ENCODE data around the gene DUS1L.

The DUS1L gene

GRCh38 chr17:82035956-82036633, 29.5 kb downstream of the DUS1L start:
- in situ Hi-C loops (cut with MboI; ENCODE audit: low pct_unique_long_range_greater_than_20kb, low sequenced_read_pairs, unreplicated experiment): loop anchor here (10.0 kb wide), 1 partner anchor 129 kb away; no protein-coding TSS in a partner anchor
- no peak for TF ChIP-seq CTCF (IDR thresholded peaks at IDR 0.05; ENCODE audit: extremely low read depth, insufficient read depth, missing control alignments)
- DNase-seq (ENCODE audit: low spot score): no peak

- no peak for DNase-seq (ENCODE audit: low spot score)
- no peak for TF ChIP-seq CTCF (IDR thresholded peaks at IDR 0.05; ENCODE audit: extremely low read depth, insufficient read depth, missing control alignments)
- in situ Hi-C loops (cut with MboI; ENCODE audit: low pct_unique_long_range_greater_than_20kb, low sequenced_read_pairs, unreplicated experiment): loop anchor here (10.0 kb wide), 1 partner anchor 129 kb away; no protein-coding TSS in a partner anchor
These were observed 30.1 kb downstream of the DUS1L start for GRCh38 chr17:82035488-82035887.

- DNase-seq (ENCODE audit: low spot score): no peak
- in situ Hi-C loops (cut with MboI; ENCODE audit: low pct_unique_long_range_greater_than_20kb, low sequenced_read_pairs, unreplicated experiment): loop anchor here (10.0 kb wide), 1 partner anchor 130 kb away; no protein-coding TSS in a partner anchor
These were observed 31.1 kb downstream of the DUS1L start for GRCh38 chr17:82034371-82035011.

GRCh38 chr17:82033359-82034085, 32.1 kb downstream of the DUS1L start:
- no peak for DNase-seq (ENCODE audit: low spot score)
- in situ Hi-C loops (cut with MboI; ENCODE audit: low pct_unique_long_range_greater_than_20kb, low sequenced_read_pairs, unreplicated experiment): loop anchor here (10.0 kb wide), 1 partner anchor 131 kb away; no protein-coding TSS in a partner anchor
- no peak for TF ChIP-seq CTCF (IDR thresholded peaks at IDR 0.05; ENCODE audit: extremely low read depth, insufficient read depth, missing control alignments)

More at GRCh38 chr17:82034371-82035011, 31.1 kb downstream of the DUS1L start:
- TF ChIP-seq CTCF (IDR thresholded peaks at IDR 0.05; ENCODE audit: extremely low read depth, insufficient read depth, missing control alignments): no peak

GRCh38 chr17:82031885-82032627, 33.5 kb downstream of the DUS1L start:
- in situ Hi-C loops (cut with MboI; ENCODE audit: low pct_unique_long_range_greater_than_20kb, low sequenced_read_pairs, unreplicated experiment): loop anchor here (10.0 kb wide), 1 partner anchor 133 kb away; no protein-coding TSS in a partner anchor
- DNase-seq (ENCODE audit: low spot score): peak; percentile 71
- no peak for TF ChIP-seq CTCF (IDR thresholded peaks at IDR 0.05; ENCODE audit: extremely low read depth, insufficient read depth, missing control alignments)

All from GM13977 (cell line).